Activated CD8-positive, alpha-beta memory T cell treated with anti-CD3 and anti-CD28 coated beads for 36 hours (primary cell): Measurements from ENCODE around the gene TNS3. TPM values are rescaled to one million over a fixed set of nuclear protein-coding genes. Genes with fewer than 3 reads are reported as not detected.
"Not testable (repeated sequence)": the region's sequence is repeated elsewhere in the genome, so short reads cannot be mapped to it uniquely, and the experiment has no call there.

Experiments used
- CTCF ChIA-PET: fragments of 350-600 bp; sonication (Branson Sonifier 250); formaldehyde crosslinking; loops from one replicate; lab custom pipeline; 2021; ENCODE audit warnings: antibody characterized with exemption; lab: Charles Lee
- POLR2A ChIA-PET: fragments of 350-600 bp; sonication (Branson Sonifier 250); formaldehyde crosslinking; loops from one replicate; lab custom pipeline; 2021; ENCODE audit warnings: antibody characterized with exemption; lab: Charles Lee
- total RNA-seq, 2 experiments: library from RNA; stranded (reverse); gene quantifications; one replicate each; pipeline ENCODE4 v1.2.3, GENCODE V29; 2021

Gene TNS3
- total RNA-seq, 2 experiments from 2014 or later = 1.4 to 2.0 TPM

GRCh38 chr7:47481541-47482012 lies 100.3 kb downstream of the TNS3 start:
- CTCF ChIA-PET = no interaction called here

DNA sequence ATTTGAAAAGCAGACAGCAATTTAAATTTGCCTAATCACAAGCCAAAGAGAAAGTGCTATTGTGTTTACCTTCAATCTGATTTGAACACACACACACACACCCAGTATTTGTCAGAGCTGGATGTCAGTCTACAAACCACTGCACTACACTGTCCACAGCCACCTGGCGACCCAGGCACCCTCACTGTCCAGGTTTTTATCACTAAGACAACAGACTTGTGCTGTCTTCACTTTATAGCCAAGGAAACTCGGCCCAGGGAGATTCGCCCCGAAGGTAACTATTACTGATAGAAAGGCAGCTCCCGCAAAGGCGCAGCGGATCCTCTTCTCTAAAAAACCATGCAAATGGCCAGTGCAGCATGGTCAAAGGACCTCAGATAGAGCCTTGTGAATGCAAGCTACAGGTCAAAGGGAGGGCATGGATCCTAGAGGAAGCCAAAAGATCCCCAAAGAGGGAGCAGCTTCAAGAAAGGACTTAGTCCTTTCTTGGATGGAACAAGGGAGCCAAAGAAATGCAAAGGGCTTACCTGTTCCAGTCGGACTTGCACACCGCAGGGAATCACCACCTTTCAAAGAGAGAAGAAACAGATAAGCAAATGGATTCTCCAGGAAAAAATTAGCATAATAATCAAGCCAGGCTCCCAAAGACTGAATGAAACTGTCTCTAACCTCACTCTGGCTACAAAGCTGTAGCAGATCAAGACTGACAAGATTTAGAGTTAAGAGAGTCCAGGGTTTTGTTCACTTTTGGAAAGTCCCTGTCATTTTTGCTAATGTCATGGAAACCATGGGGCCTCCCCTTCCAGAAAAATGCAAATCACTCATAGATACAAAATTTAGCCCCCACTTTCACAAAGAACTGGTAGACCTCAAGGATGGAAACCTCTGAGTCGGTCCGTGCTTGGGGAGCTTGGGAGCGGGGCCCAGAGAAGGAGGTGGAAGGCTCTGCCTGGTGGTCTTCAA lies 101.1 kb downstream of the TNS3 start:
- POLR2A ChIA-PET = no interaction called here
- CTCF ChIA-PET = no interaction called here

More at GRCh38 chr7:47481541-47482012, 100.3 kb downstream of the TNS3 start:
- POLR2A ChIA-PET = no interaction called here

- POLR2A ChIA-PET = no interaction called here
- CTCF ChIA-PET = no interaction called here
Measured at GRCh38 chr7:47479821-47480575, 101.9 kb downstream of the TNS3 start.

DNA sequence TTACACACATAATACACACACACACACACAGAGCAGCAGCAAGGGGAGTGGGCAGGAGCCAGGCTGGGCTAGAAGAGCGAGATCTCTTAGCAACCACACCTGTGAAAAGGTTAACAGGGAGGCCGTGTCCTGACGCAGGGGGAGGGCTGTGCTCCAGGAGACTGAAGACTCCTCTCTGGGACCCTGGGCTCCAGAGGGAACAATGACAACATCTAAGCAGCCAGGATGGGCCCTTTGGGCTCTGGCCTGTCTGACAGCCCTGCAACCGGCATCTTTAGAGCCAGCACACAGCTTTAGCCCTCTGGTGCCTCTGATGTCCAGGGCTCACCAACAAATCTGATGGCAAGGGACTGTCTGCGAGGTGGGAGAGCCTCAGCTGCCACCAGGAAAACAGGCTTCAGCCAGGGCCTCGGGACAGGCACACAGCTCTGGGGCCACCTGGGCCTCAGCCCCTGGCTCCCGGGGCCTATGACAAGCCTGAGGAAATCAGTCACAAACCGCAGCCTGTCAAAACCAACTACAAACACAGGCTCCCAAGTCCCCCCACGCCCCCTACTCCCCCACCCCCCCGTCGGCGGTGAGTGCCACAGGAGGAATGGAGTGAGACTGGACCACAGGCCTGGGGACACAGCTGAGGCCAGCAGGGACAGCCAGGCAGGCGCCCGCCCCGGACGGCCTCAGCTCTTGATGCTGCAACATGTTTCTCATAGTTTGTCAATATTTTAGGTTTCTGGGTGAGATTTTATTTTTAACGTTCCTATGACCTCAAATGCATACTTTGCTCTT lies 102.8 kb downstream of the TNS3 start:
- CTCF ChIA-PET = no interaction called here
- POLR2A ChIA-PET = no interaction called here

GRCh38 chr7:47478017-47478344 lies 103.9 kb downstream of the TNS3 start:
- POLR2A ChIA-PET = no interaction called here
- CTCF ChIA-PET = no interaction called here

GRCh38 chr7:47477191-47478016 lies 104.5 kb downstream of the TNS3 start:
- ChIA-PET POLR2A (no interaction called here), CTCF (no interaction called here)

GRCh38 chr7:47475880-47476227 lies 106.1 kb downstream of the TNS3 start:
- POLR2A ChIA-PET = no interaction called here
- CTCF ChIA-PET = no interaction called here

DNA sequence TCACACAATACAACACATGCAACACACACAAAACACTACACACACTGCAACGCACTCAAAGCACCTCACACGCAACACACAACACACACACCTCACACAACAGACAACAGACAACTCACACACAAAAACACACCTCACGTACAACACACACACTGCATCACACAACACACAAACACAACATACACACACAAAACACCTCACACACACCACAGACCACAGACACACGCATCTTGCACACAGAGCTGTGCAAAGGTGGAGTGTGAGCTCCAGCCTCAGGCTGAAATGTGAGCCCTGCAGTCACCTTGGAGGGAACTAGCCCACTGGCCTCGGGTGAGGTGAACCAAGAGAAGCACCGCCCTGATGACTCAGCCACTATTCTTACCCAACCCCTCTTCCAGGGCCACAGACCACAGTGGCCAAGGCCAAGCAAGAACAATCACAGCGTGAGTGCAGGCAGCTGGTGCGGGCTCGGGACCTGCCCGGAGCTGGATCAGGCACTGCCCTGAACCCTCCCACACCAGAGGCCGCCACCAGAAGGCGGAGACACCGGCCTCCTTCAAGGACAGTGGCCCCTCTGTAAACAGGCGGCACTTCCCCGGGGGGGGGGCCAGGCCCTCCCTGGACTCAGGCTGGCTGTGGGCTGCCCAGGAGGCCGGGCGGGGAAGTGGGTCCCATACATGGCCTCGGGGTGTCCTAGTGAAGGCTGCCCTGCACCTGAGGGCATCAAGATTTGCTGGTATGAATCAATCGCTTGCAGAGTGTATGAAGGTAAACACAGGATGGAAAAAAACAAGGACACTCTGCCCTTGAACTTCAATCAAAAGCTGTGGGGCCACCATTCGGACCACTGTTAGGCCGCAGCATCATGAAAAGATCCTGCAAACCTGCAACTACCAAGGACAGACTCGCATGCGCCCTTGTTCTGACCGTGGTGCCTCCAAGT lies 106.7 kb downstream of the TNS3 start:
- CTCF ChIA-PET = no interaction called here
- POLR2A ChIA-PET = no interaction called here

DNA sequence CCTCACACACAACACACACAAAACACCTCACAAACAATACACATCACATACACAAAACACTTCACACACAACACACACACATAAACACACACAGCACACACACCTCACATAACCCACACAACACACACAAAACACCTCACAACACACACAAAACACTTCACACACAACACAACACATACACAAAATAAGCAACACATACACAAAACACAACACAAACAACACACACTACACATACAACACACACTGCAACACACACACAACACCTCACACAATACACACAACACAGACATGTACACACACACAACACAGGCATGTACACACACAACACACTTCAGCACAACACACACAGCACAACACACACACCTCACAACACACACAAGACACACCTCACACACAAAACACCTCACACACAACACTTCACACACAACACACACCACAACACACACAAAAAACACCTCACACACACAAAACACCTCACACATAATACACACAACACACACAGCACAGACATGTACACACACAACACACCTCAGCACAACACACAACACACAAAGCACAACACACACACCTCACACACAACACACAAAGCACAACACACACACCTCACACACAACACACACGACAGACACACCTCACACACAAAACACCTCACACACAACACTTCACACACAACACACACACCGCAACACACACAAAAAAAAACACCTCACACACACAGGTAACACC lies 107.5 kb downstream of the TNS3 start:
- POLR2A ChIA-PET = no interaction called here
- CTCF ChIA-PET = no interaction called here

GRCh38 chr7:47473499-47474210 lies 108.3 kb downstream of the TNS3 start:
- CTCF ChIA-PET = no interaction called here
- POLR2A ChIA-PET = interaction anchor here (0.5 kb wide), 1 partner anchor 602 kb away, joined by 3 read pairs; no protein-coding TSS in a partner anchor

- ChIA-PET CTCF (no interaction called here), POLR2A (no interaction called here)
Measured at GRCh38 chr7:47472444-47473157, 109.3 kb downstream of the TNS3 start.

DNA sequence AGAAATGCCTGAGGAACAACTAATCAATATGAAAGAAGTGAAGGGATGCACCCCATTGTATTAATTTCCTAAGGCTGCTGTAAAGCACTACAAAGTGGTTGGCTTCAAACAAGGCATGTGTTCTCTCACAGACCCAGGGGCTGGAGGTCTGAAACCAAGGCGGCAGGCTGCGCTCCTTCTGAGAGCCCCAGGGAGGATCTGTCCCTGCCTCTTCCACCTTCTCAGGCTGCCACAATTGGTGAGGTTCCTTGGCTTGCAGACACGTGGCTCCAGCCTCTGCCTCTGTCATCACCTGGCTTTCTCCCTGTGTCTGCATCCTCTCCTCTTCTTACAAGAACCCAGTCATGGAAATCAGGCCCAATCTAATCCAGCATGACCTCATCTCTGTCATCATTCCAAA lies 110.1 kb downstream of the TNS3 start:
- POLR2A ChIA-PET = no interaction called here

GRCh38 chr7:47471358-47471703 lies 110.6 kb downstream of the TNS3 start:
- CTCF ChIA-PET = no interaction called here
- POLR2A ChIA-PET = no interaction called here

More for the DNA sequence above, 110.1 kb downstream of the TNS3 start:
- CTCF ChIA-PET = no interaction called here

DNA sequence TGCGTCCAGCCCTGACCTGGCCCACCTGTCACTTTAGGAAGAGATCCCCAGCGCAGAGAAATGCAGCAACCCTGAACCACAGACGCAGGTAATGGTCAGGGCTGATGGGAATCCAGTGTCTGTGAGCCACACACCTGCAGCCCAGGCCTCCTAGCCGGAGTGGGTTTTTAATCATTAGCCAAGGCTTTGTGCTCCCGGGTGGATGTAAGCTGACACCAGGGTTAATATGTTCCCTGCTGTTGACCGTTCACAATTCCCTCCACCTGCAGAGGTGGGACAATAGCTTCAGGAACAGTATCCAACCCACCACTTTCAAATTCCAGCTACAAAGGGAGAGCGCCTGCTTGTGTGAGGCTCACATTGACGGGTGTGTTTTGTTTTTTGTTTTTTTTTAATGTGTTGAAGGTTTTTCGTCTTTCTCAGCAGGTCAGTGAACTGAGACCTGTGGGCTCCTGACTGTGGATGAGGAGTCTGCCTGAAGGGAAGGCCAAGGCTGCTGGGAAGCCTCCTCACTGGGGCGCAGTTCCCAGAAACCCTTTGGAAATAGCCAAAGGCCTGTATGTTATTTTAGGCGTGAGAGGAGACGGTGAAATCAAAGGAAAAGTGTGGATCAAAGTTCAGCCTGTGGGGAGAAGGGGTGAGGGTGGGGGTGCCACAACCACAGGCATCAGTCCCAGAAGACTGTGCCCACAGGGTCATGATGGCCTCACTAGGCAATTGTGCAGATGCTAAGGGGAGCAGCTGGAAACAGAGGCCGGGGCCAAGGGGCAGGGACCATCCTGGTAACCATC lies 111.1 kb downstream of the TNS3 start:
- ChIA-PET CTCF (no interaction called here), POLR2A (no interaction called here)

DNA sequence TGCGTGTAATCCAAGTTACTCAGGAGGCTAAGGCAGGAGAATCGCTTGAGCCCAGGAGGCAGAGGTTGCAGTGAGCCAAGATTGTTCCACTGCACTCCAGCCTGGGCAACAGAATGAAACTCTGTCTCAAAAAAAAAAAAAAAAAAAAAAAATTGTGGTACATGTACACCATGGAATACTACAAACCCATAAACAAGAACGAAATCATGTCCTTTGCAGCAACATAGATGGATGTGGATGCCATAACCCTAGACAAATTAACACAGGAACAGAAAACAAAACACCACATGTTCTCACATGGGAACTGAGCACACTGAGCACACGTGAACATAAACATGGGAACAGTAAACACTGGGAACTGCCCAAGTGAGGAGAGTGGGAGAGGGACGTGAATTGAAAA lies 112.1 kb downstream of the TNS3 start:
- POLR2A ChIA-PET, CTCF ChIA-PET: not testable (repeated sequence)
